HL-60 (cell line): ENCODE data around the gene ZBTB49.

Source experiments
- CTCF ChIP-seq: IDR thresholded peaks from one replicate; pipeline ENCODE4 v1.5.1; 2011; ENCODE audit warnings: low read length, control low read depth, inconsistent platforms; ENCODE audit not compliant: insufficient read depth
- GABPA ChIP-seq: IDR thresholded peaks from 2 replicates; pipeline ENCODE4 v1.6.1; 2012; ENCODE audit warnings: low read depth
- POLR2AphosphoS5 ChIP-seq: IDR thresholded peaks from 2 replicates; pipeline ENCODE4 v1.6.1; 2012; ENCODE audit warnings: low read depth
- REST ChIP-seq: IDR thresholded peaks from 2 replicates; pipeline ENCODE4 v1.6.1; 2012; ENCODE audit warnings: low read depth; ENCODE audit not compliant: insufficient replicate concordance
- SPI1 ChIP-seq: IDR thresholded peaks from 2 replicates; pipeline ENCODE4 v1.6.1; 2012; ENCODE audit warnings: low read depth, mild to moderate bottlenecking, borderline replicate concordance

GRCh38 chr4:4364061-4364460 is 74.0 kb downstream of the ZBTB49 start:
- TF ChIP-seq CTCF (no peak), REST (no peak), POLR2AphosphoS5 (no peak), GABPA (no peak), SPI1 (no peak)
